ENCODE measurements around the gene POU6F2. TPM values are rescaled to one million over a fixed set of nuclear protein-coding genes. Genes with fewer than 3 reads are reported as not detected.

Gene POU6F2
- total and polyA plus RNA-seq, 9 of the 15 experiments (the other 6 are each of a cell fraction or from before 2014, with no cell fraction given), result 0.29 to 1.5 (median 0.96) TPM

GRCh38 chr7:39428221-39428620 lies 450.5 kb downstream of the POU6F2 start:
- DNase-seq (ENCODE audit: extremely low read depth in 1 of 4, low spot score in 3 of 4) (no peak), FAIRE-seq (no peak), ATAC-seq (no peak)
- Histone ChIP-seq H4K20me1 (replicated peaks; ENCODE audit: control insufficient read depth, insufficient read depth, low read length) (no peaks in the 10 kb centered on the region), H3K9me3 (replicated peaks; ENCODE audit: control insufficient read depth, insufficient read depth, low read depth, low read length) (no peaks in the 10 kb centered on the region), H3K79me2 (ENCODE audit: control insufficient read depth, insufficient read depth, low read length) (no peaks in the 10 kb centered on the region), H2AFZ (ENCODE audit: low read depth, low read length) (no peak overlapping the region), H3K36me3 (ENCODE audit: control insufficient read depth, insufficient read depth, low read length) (no peaks in the 10 kb centered on the region), H3K27me3 (ENCODE audit: control insufficient read depth in 2 of 2, insufficient read depth in 2 of 2, low read length in 2 of 2) (peaks cover 8 to 20% of the 10 kb centered on the region in 2 experiments; a peak in 3 of 5 replicates), H3K27ac (ENCODE audit: extremely low read depth, low read depth, low read length) (no peak overlapping the region), H3K9ac (ENCODE audit: insufficient read depth in 1 of 2, low read depth in 2 of 2, low read length in 2 of 2) (no peak overlapping the region), H3K4me1 (replicated peaks in 1 of 2; ENCODE audit: control insufficient read depth in 2 of 2, insufficient read depth in 2 of 2, low read length in 2 of 2) (no peaks in the 10 kb centered on the region), H3K4me2 (ENCODE audit: insufficient read depth, low read length) (no peak overlapping the region), H3K9me1 (ENCODE audit: control insufficient read depth, insufficient read depth, low read length) (no peaks in the 10 kb centered on the region), H3K4me3 (no peak overlapping the region)
- no TSS peak for BruUV-seq (replicated peaks)
- 6% methylated on average over 1 of the region's 1 CpG for WGBS (ENCODE audit: insufficient coverage, low coverage, missing lambda C conversion rate)
- CTCF ChIA-PET (ENCODE audit: low intra/inter-chr PET ratio), result no interaction called here
- in situ Hi-C loops (cut with MboI), result no loop called here
- POLR2A ChIA-PET, result no interaction called here
- intact Hi-C loops (cut with micrococcal nuclease), result no loop called here
- no peak for TF ChIP-seq BMI1 (IDR thresholded peaks at IDR 0.05; ENCODE audit: low read length)
- TF ChIP-seq DIDO1 (tag; IDR thresholded peaks at IDR 0.05; ENCODE audit: low read depth), result no peak
- TF ChIP-seq MTA2 (IDR thresholded peaks at IDR 0.05; ENCODE audit: low read depth), result no peak
- no peak for TF ChIP-seq BRD4 (IDR thresholded peaks at IDR 0.05)
- no peak for TF ChIP-seq ZBTB5 (IDR thresholded peaks at IDR 0.05)
- TF ChIP-seq FIP1L1 (IDR thresholded peaks at IDR 0.05; ENCODE audit: low read depth, low read length, poor library complexity, severe bottlenecking), result no peak
- no peak for TF ChIP-seq THRAP3 (IDR thresholded peaks at IDR 0.05; ENCODE audit: borderline replicate concordance)
- no peak for TF ChIP-seq HNRNPUL1 (IDR thresholded peaks at IDR 0.05; ENCODE audit: low read length)
- TF ChIP-seq WHSC1 (IDR thresholded peaks at IDR 0.05; ENCODE audit: low read length), result no peak
- no peak for TF ChIP-seq NUFIP1 (IDR thresholded peaks at IDR 0.05; ENCODE audit: partially characterized antibody)
- no peak for TF ChIP-seq ZNF140 (CRISPR knock-in tag; IDR thresholded peaks at IDR 0.05)
- no peak for TF ChIP-seq CHCHD3 (CRISPR knock-in tag; IDR thresholded peaks at IDR 0.05)
- no peak for TF ChIP-seq U2AF2 (optimal IDR thresholded peaks at IDR 0.05; ENCODE audit: low read depth, low read length)
- TF ChIP-seq POLR2G (IDR thresholded peaks at IDR 0.05; ENCODE audit: low read depth, low read length), result no peak
- TF ChIP-seq CREB5 (CRISPR knock-in tag; IDR thresholded peaks at IDR 0.05), result no peak
- TF ChIP-seq TEAD2 (tag; IDR thresholded peaks at IDR 0.05), result no peak
- TF ChIP-seq ZNF717 (CRISPR knock-in tag; IDR thresholded peaks at IDR 0.05), result no peak
